H9 (cell line): Measurements from ENCODE around the gene PMPCB. TPM values are rescaled to one million over a fixed set of nuclear protein-coding genes. Genes with fewer than 3 reads are reported as not detected.

Source experiments
- DNase-seq: peaks from one replicate; pipeline ENCODE4 v3.0.0-alpha.2; 2017
- H2AFZ ChIP-seq: one replicate; pipeline ENCODE4 v1.6.1; 2013; ENCODE audit warnings: mild to moderate bottlenecking, low read length, control low read depth, moderate library complexity
- H2AK5ac ChIP-seq: 2 replicates; pipeline ENCODE4 v1.6.1; 2013; ENCODE audit warnings: low read length, control low read depth, mixed read lengths; ENCODE audit not compliant: insufficient read length
- H2BK120ac ChIP-seq: one replicate; pipeline ENCODE4 v1.6.1; 2013; ENCODE audit warnings: low read depth, mild to moderate bottlenecking, low read length, control low read depth, inconsistent platforms; ENCODE audit not compliant: poor library complexity, severe bottlenecking
- H2BK12ac ChIP-seq: 2 replicates; pipeline ENCODE4 v1.6.1; 2013; ENCODE audit warnings: low read length, control low read depth, mixed read lengths, low read depth; ENCODE audit not compliant: insufficient read length
- H2BK15ac ChIP-seq: 2 replicates; pipeline ENCODE4 v1.6.1; 2013; ENCODE audit warnings: low read depth, low read length, control low read depth
- H2BK20ac ChIP-seq: one replicate; pipeline ENCODE4 v1.6.1; 2013; ENCODE audit warnings: low read depth, mild to moderate bottlenecking, low read length, control low read depth, inconsistent platforms; ENCODE audit not compliant: poor library complexity, severe bottlenecking
- H2BK5ac ChIP-seq: 2 replicates; pipeline ENCODE4 v1.6.1; 2013; ENCODE audit warnings: low read length, control low read depth, mixed read lengths; ENCODE audit not compliant: insufficient read length
- H3K14ac ChIP-seq: 2 replicates; pipeline ENCODE4 v1.6.1; 2013; ENCODE audit warnings: low read length, control low read depth; ENCODE audit not compliant: insufficient read depth
- H3K18ac ChIP-seq: 2 replicates; pipeline ENCODE4 v1.6.1; 2013; ENCODE audit warnings: low read depth, mild to moderate bottlenecking, mixed read lengths, low read length, control low read depth; ENCODE audit not compliant: insufficient read length
- H3K23ac ChIP-seq: 2 replicates; pipeline ENCODE4 v1.6.1; 2013; ENCODE audit warnings: low read length, control low read depth, mixed read lengths, low read depth; ENCODE audit not compliant: insufficient read length
- H3K23me2 ChIP-seq: 2 replicates; pipeline ENCODE4 v1.6.1; 2013; ENCODE audit warnings: low read depth, mild to moderate bottlenecking, mixed read lengths, low read length, control low read depth; ENCODE audit not compliant: insufficient read length, poor library complexity, severe bottlenecking
- H3K27ac ChIP-seq: 2 replicates; pipeline ENCODE4 v1.5.1; 2013; ENCODE audit warnings: low read length, control low read depth, mixed read lengths, low read depth; ENCODE audit not compliant: insufficient read length
- H3K27me3 ChIP-seq: 2 replicates; pipeline ENCODE4 v1.6.1; 2013; ENCODE audit warnings: low read length, control low read depth, inconsistent platforms; ENCODE audit not compliant: insufficient read depth
- H3K4ac ChIP-seq: 2 replicates; pipeline ENCODE4 v1.6.1; 2013; ENCODE audit warnings: low read depth, mild to moderate bottlenecking, control low read depth, inconsistent platforms, low read length, moderate library complexity
- H3K4me1 ChIP-seq: 2 replicates; pipeline ENCODE4 v1.6.1; 2013; ENCODE audit warnings: low read length, control low read depth, inconsistent platforms; ENCODE audit not compliant: insufficient read depth
- H3K4me2 ChIP-seq: 2 replicates; pipeline ENCODE4 v1.6.1; 2013; ENCODE audit warnings: low read length, control low read depth, mixed read lengths; ENCODE audit not compliant: insufficient read length, insufficient read depth
- H3K56ac ChIP-seq: 2 replicates; pipeline ENCODE4 v1.6.1; 2013; ENCODE audit warnings: low read depth, mild to moderate bottlenecking, mixed read lengths, low read length, control low read depth; ENCODE audit not compliant: insufficient read length
- H3K79me1 ChIP-seq: 2 replicates; pipeline ENCODE4 v1.6.1; 2013; ENCODE audit warnings: low read depth, mild to moderate bottlenecking, moderate library complexity, low read length, control low read depth, inconsistent platforms; ENCODE audit not compliant: insufficient read depth, poor library complexity, severe bottlenecking
- H3K79me2 ChIP-seq: 2 replicates; pipeline ENCODE4 v1.6.1; 2013; ENCODE audit warnings: low read length, control low read depth, inconsistent platforms; ENCODE audit not compliant: insufficient read depth
- H3K9ac ChIP-seq: 2 replicates; pipeline ENCODE4 v1.6.1; 2013; ENCODE audit warnings: low read length, control low read depth, mixed read lengths; ENCODE audit not compliant: insufficient read length; ENCODE audit errors: extremely low read depth
- H3K9me3 ChIP-seq: one replicate; pipeline ENCODE4 v1.6.1; 2013; ENCODE audit warnings: low read depth, low read length, inconsistent platforms; ENCODE audit not compliant: control insufficient read depth
- H3T11ph ChIP-seq: one replicate; pipeline ENCODE4 v1.6.1; 2013; ENCODE audit warnings: mild to moderate bottlenecking, low read length, control low read depth, inconsistent platforms
- H4K20me1 ChIP-seq: one replicate; pipeline ENCODE4 v1.6.1; 2013; ENCODE audit not compliant: control insufficient read depth, insufficient read length, insufficient read depth
- H4K5ac ChIP-seq: 2 replicates; pipeline ENCODE4 v1.6.1; 2013; ENCODE audit warnings: low read depth, mild to moderate bottlenecking, mixed read lengths, low read length, control low read depth; ENCODE audit not compliant: insufficient read length
- H4K8ac ChIP-seq: replicated peaks from 2 replicates; pipeline ENCODE4 v1.6.1; 2013; ENCODE audit warnings: low read length, control low read depth, mixed read lengths, low read depth; ENCODE audit not compliant: insufficient read length
- H4K91ac ChIP-seq: 2 replicates; pipeline ENCODE4 v1.6.1; 2013; ENCODE audit warnings: low read depth, mild to moderate bottlenecking, moderate library complexity, mixed read lengths, low read length, control low read depth; ENCODE audit not compliant: insufficient read length
- H3K27ac Mint-ChIP-seq, 3 experiments: 2 replicates in 2 of 3; 3 replicates in 1 of 3; pipeline ENCODE4 v1.8.0; 2020 to 2021; ENCODE audit warnings: mixed read lengths in 3 of 3, mild to moderate bottlenecking in 1 of 3, moderate library complexity in 1 of 3
- H3K27me3 Mint-ChIP-seq: 2 replicates; pipeline ENCODE4 v1.8.0; 2021; ENCODE audit warnings: low read depth, mild to moderate bottlenecking, moderate library complexity, mixed read lengths
- H3K36me3 Mint-ChIP-seq, 3 experiments: 2 replicates in 2 of 3; 3 replicates in 1 of 3; pipeline ENCODE4 v1.8.0; 2020 to 2021; ENCODE audit warnings: low read depth in 3 of 3, mixed read lengths in 3 of 3; ENCODE audit not compliant: insufficient read depth in 1 of 3
- H3K4me1 Mint-ChIP-seq, 2 experiments: 2 replicates each; pipeline ENCODE4 v1.8.0; 2020; ENCODE audit warnings: mixed read lengths in 2 of 2
- H3K4me3 Mint-ChIP-seq, 2 experiments: 2 replicates in 1 of 2; 3 replicates in 1 of 2; pipeline ENCODE4 v1.8.0; 2020 to 2021; ENCODE audit warnings: mild to moderate bottlenecking in 2 of 2, mixed read lengths in 2 of 2, moderate library complexity in 1 of 2
- H3K9me3 Mint-ChIP-seq, 2 experiments: 2 replicates in 1 of 2; 3 replicates in 1 of 2; pipeline ENCODE4 v1.8.0; 2020; ENCODE audit warnings: mild to moderate bottlenecking in 2 of 2, mixed read lengths in 2 of 2, moderate library complexity in 1 of 2
- WGBS: extraction: QIAGEN DNeasy Blood & Tissue Kit; methylation state at CpG from one replicate; pipeline ENCODE4 v1.1.7; 2013; ENCODE audit warnings: missing lambda C conversion rate, low lambda C conversion rate, mixed read lengths; ENCODE audit not compliant: insufficient read length; ENCODE audit errors: extremely low coverage; 5-methylcytosine and 5-hydroxymethylcytosine counted together
- total RNA-seq: library from RNA; stranded (reverse); gene quantifications from 2 replicates; pipeline ENCODE4 v1.2.1, GENCODE V29; 2021
- TF ChIP-seq, protein P1 (sequence below): fragments of 200-600 bp; sonication (generic); conservative IDR thresholded peaks from 3 replicates; pipeline ENCODE4 v1.8.0; 2021; ENCODE audit warnings: antibody characterized with exemption, mild to moderate bottlenecking

Gene PMPCB
- total RNA-seq, 1 experiment from 2014 or later: 90.6 TPM

DNA sequence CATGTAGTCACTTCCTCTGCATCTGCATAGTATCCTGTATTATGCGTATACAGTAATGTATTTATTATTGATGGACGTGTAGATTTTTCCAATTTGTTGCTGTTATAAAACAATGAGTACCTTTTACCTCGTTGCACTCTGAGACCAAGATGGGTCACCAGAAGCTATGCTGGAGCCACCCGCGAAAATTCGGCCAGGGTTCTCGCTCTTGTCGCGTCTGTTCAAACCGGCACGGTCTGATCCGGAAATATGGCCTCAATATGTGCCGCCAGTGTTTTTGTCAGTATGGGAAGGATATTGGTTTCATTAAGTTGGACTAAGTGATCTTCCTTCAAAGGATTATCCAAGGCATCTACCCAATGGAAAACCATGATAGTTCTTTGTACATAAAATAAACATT lies 51.2 kb downstream of the PMPCB start:
- Mint-ChIP-seq H3K4me1 (peaks cover 15 to 18% of the 10 kb centered on the region in 2 experiments), H3K4me3 (peak overlapping the region; percentile 100), H3K36me3 (peaks cover 3 to 16% (median 6%) of the 10 kb centered on the region in 3 experiments; a peak in 6 of 7 replicates), H3K27me3 (no peaks in the 10 kb centered on the region), H3K27ac (peak overlapping the region in 1 of 3 experiments; percentile 57; a peak in 1 of 7 replicates), H3K9me3 (no peaks in the 10 kb centered on the region; a peak in 1 of 5 replicates)
- Histone ChIP-seq H3K9me3 (no peaks in the 10 kb centered on the region), H3K27ac (no peak overlapping the region), H3K27me3 (no peaks in the 10 kb centered on the region), H4K8ac (no peak overlapping the region), H3K14ac (no peak overlapping the region), H3K79me1 (peaks cover 10% of the 10 kb centered on the region), H3K18ac (no peak overlapping the region), H3K4ac (no peak overlapping the region), H2BK15ac (no peak overlapping the region), H4K91ac (no peak overlapping the region), H3K23ac (no peak overlapping the region), H3T11ph (no peak overlapping the region), H2BK12ac (no peak overlapping the region), H4K20me1 (no peaks in the 10 kb centered on the region), H3K56ac (no peak overlapping the region), H3K4me1 (no peaks in the 10 kb centered on the region), H2BK120ac (no peak overlapping the region), H3K9ac (no peak overlapping the region), H2BK20ac (no peak overlapping the region), H4K5ac (no peak overlapping the region), H2AK5ac (no peak overlapping the region), H2BK5ac (no peak overlapping the region), H3K4me2 (peak overlapping the region; percentile 56), H3K23me2 (peaks cover 5% of the 10 kb centered on the region), H3K79me2 (peaks cover 41% of the 10 kb centered on the region), H2AFZ (no peak overlapping the region)
- DNase-seq: no peak
- WGBS: no CpG with 5 or more reads among the region's 13 CpGs
- TF ChIP-seq, protein P1, sequence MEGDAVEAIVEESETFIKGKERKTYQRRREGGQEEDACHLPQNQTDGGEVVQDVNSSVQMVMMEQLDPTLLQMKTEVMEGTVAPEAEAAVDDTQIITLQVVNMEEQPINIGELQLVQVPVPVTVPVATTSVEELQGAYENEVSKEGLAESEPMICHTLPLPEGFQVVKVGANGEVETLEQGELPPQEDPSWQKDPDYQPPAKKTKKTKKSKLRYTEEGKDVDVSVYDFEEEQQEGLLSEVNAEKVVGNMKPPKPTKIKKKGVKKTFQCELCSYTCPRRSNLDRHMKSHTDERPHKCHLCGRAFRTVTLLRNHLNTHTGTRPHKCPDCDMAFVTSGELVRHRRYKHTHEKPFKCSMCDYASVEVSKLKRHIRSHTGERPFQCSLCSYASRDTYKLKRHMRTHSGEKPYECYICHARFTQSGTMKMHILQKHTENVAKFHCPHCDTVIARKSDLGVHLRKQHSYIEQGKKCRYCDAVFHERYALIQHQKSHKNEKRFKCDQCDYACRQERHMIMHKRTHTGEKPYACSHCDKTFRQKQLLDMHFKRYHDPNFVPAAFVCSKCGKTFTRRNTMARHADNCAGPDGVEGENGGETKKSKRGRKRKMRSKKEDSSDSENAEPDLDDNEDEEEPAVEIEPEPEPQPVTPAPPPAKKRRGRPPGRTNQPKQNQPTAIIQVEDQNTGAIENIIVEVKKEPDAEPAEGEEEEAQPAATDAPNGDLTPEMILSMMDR: no peak
